HEK293 (cell line): Measurements from ENCODE around the gene ZNHIT1.

Experiments used
- CTCF ChIA-PET: fragments of 350-600 bp; formaldehyde crosslinking; extraction: SDS; loops from one replicate; lab custom pipeline; 2021; ENCODE audit warnings: antibody characterized with exemption; lab: Yijun Ruan, JAX
- POLR2A ChIA-PET: fragments of 300-600 bp; formaldehyde crosslinking; extraction: SDS; loops from one replicate; lab custom pipeline; 2020; ENCODE audit warnings: antibody characterized with exemption, inconsistent platforms; lab: Yijun Ruan, JAX
- H3K27ac ChIP-seq: fragments of 200-500 bp; sonication (Bioruptor generic); 2 replicates; pipeline ENCODE4 v1.5.1; 2014; ENCODE audit warnings: low read depth, low read length, control low read depth, inconsistent platforms; ENCODE audit errors: extremely low read depth
- H3K36me3 ChIP-seq, 2 experiments: fragments of 200-500 bp in 1 of 2; sonication (Bioruptor generic) in 1 of 2; 1 replicate in 1 of 2; 2 replicates in 1 of 2; pipeline ENCODE4 v1.5.1; 2014 to 2017; ENCODE audit warnings: inconsistent platforms in 2 of 2, low read length in 2 of 2; ENCODE audit not compliant: control insufficient read depth in 2 of 2, insufficient read depth in 1 of 2
- H3K4me1 ChIP-seq: fragments of 200-500 bp; sonication (Bioruptor generic); 2 replicates; pipeline ENCODE4 v1.5.1; 2014; ENCODE audit warnings: mild to moderate bottlenecking, low read length, inconsistent platforms; ENCODE audit not compliant: control insufficient read depth, insufficient read depth
- H3K4me3 ChIP-seq: 2 replicates; pipeline ENCODE4 v1.5.1; 2011; ENCODE audit warnings: low read depth, mild to moderate bottlenecking, control low read depth, low read length, moderate library complexity
- H3K9me3 ChIP-seq: fragments of 200-500 bp; sonication (Bioruptor generic); 2 replicates; pipeline ENCODE4 v1.5.1; 2014; ENCODE audit warnings: low read depth, low read length, inconsistent platforms; ENCODE audit not compliant: control insufficient read depth, insufficient read depth
- BCL11A ChIP-seq: fragments of 450-650 bp; formaldehyde crosslinking; IDR thresholded peaks from 2 replicates; pipeline ENCODE4 v1.5.1; 2016; ENCODE audit warnings: low read depth, missing biosample characterization, missing genetic modification characterization
- BCL11B ChIP-seq: fragments of 450-650 bp; formaldehyde crosslinking; IDR thresholded peaks from 2 replicates; pipeline ENCODE4 v1.5.1; 2016; ENCODE audit warnings: low read depth, missing biosample characterization, missing genetic modification characterization
- CTCF ChIP-seq: fragments of 450-650 bp; formaldehyde crosslinking; IDR thresholded peaks from 2 replicates; pipeline ENCODE4 v1.5.1; 2016; ENCODE audit warnings: missing biosample characterization, missing genetic modification characterization
- GLIS1 ChIP-seq: fragments of 450-650 bp; formaldehyde crosslinking; IDR thresholded peaks from 2 replicates; pipeline ENCODE4 v1.5.1; 2016; ENCODE audit warnings: missing biosample characterization, missing genetic modification characterization
- HOXD13 ChIP-seq: sonication (generic); formaldehyde crosslinking; IDR thresholded peaks from 2 replicates; pipeline ENCODE4 v1.8.0; 2022; ENCODE audit warnings: missing genetic modification reagents, borderline replicate concordance
- IKZF3 ChIP-seq: fragments of 450-650 bp; IDR thresholded peaks from 2 replicates; pipeline ENCODE4 v1.5.0; 2018; ENCODE audit warnings: missing biosample characterization, mild to moderate bottlenecking, missing genetic modification characterization, moderate library complexity
- INSM2 ChIP-seq: fragments of 450-650 bp; formaldehyde crosslinking; IDR thresholded peaks from 2 replicates; pipeline ENCODE4 v1.5.1; 2016; ENCODE audit warnings: missing biosample characterization, missing genetic modification characterization
- KLF16 ChIP-seq: fragments of 450-650 bp; formaldehyde crosslinking; IDR thresholded peaks from 2 replicates; pipeline ENCODE4 v1.5.1; 2017; ENCODE audit warnings: missing biosample characterization, missing genetic modification characterization
- KLF17 ChIP-seq: fragments of 450-650 bp; formaldehyde crosslinking; IDR thresholded peaks from 2 replicates; pipeline ENCODE4 v1.5.1; 2016; ENCODE audit warnings: missing biosample characterization, missing genetic modification characterization
- OSR2 ChIP-seq: fragments of 450-650 bp; formaldehyde crosslinking; IDR thresholded peaks from 2 replicates; pipeline ENCODE4 v1.5.1; 2016; ENCODE audit warnings: missing biosample characterization, missing genetic modification characterization
- OVOL3 ChIP-seq: fragments of 450-650 bp; formaldehyde crosslinking; IDR thresholded peaks from 2 replicates; pipeline ENCODE4 v1.5.1; 2016; ENCODE audit warnings: missing biosample characterization, missing genetic modification characterization
- REST ChIP-seq: fragments of 450-650 bp; formaldehyde crosslinking; IDR thresholded peaks from 2 replicates; pipeline ENCODE4 v1.5.1; 2016; ENCODE audit warnings: missing biosample characterization, missing genetic modification characterization
- SP2 ChIP-seq: fragments of 450-650 bp; formaldehyde crosslinking; IDR thresholded peaks from 2 replicates; pipeline ENCODE4 v1.5.1; 2016; ENCODE audit warnings: missing biosample characterization, missing genetic modification characterization
- ZEB2 ChIP-seq: fragments of 450-650 bp; formaldehyde crosslinking; IDR thresholded peaks from 2 replicates; pipeline ENCODE4 v1.5.1; 2016; ENCODE audit warnings: missing biosample characterization, missing genetic modification characterization
- ZNF10 ChIP-seq: fragments of 450-650 bp; formaldehyde crosslinking; IDR thresholded peaks from 2 replicates; pipeline ENCODE4 v1.5.1; 2017; ENCODE audit warnings: missing biosample characterization, missing genetic modification characterization
- ZNF146 ChIP-seq: fragments of 450-650 bp; formaldehyde crosslinking; IDR thresholded peaks from 2 replicates; pipeline ENCODE4 v1.5.1; 2016; ENCODE audit warnings: missing biosample characterization, missing genetic modification characterization
- ZNF280D ChIP-seq: fragments of 450-650 bp; formaldehyde crosslinking; IDR thresholded peaks from 2 replicates; pipeline ENCODE4 v1.5.1; 2016; ENCODE audit warnings: missing biosample characterization, missing genetic modification characterization
- ZNF423 ChIP-seq: fragments of 450-650 bp; formaldehyde crosslinking; IDR thresholded peaks from 2 replicates; pipeline ENCODE4 v1.5.1; 2016; ENCODE audit warnings: missing biosample characterization, missing genetic modification characterization
- ZNF501 ChIP-seq: fragments of 450-650 bp; formaldehyde crosslinking; IDR thresholded peaks from 2 replicates; pipeline ENCODE4 v1.5.1; 2016; ENCODE audit warnings: missing biosample characterization, missing genetic modification characterization
- ZNF521 ChIP-seq: fragments of 450-650 bp; formaldehyde crosslinking; IDR thresholded peaks from 2 replicates; pipeline ENCODE4 v1.5.1; 2017; ENCODE audit warnings: missing biosample characterization, mild to moderate bottlenecking, missing genetic modification characterization
- ZNF600 ChIP-seq: fragments of 450-650 bp; formaldehyde crosslinking; IDR thresholded peaks from 2 replicates; pipeline ENCODE4 v1.5.1; 2016; ENCODE audit warnings: missing biosample characterization, missing genetic modification characterization
- ZNF629 ChIP-seq: fragments of 450-650 bp; formaldehyde crosslinking; IDR thresholded peaks from 2 replicates; pipeline ENCODE4 v1.5.1; 2017; ENCODE audit warnings: missing biosample characterization, missing genetic modification characterization
- ZNF76 ChIP-seq: fragments of 450-650 bp; formaldehyde crosslinking; IDR thresholded peaks from 2 replicates; pipeline ENCODE4; 2016; ENCODE audit warnings: low read depth, missing biosample characterization, missing genetic modification characterization, borderline replicate concordance
- ZSCAN30 ChIP-seq: fragments of 450-650 bp; IDR thresholded peaks from 2 replicates; pipeline ENCODE4 v1.5.1; 2018; ENCODE audit warnings: missing biosample characterization, mild to moderate bottlenecking, missing genetic modification characterization, moderate library complexity

Gene ZNHIT1

GRCh38 chr7:101217388-101218235 lies at the start of gene ZNHIT1, which contains the start of gene PLOD3:
ZNHIT1 (plus strand) TSS chr7:101218165; CDS start chr7:101218196, 31 bp downstream.
PLOD3 (minus strand) TSS chr7:101217581; CDS start chr7:101217274, 307 bp downstream.
- Histone ChIP-seq H3K9me3 (no peaks in the 10 kb centered on the region), H3K27ac (peak within 1 kb of the TSS; percentile 65), H3K36me3 (peaks cover 3 to 12% of the 10 kb centered on the region in 2 experiments; a peak in 2 of 3 replicates), H3K4me3 (peak within 1 kb of the TSS; percentile 59), H3K4me1 (0 out of 2 replicates have a peak, but pooled peaks cover 3% of the 10 kb centered on the region)
- ChIA-PET POLR2A (interaction anchor here (0.5 to 2.7 kb wide), 23 partner anchors 9 to 631 kb away, joined by 3 to 23 read pairs (median 4); partner anchors contain the start of genes CLDN15, FBXO24, FIS1 and IFT22), CTCF (interaction anchor here (0.6 to 1.9 kb wide), 11 partner anchors 9 to 146 kb away, joined by 3 to 21 read pairs (median 4); partner anchors contain the start of gene FIS1)
- TF ChIP-seq ZNF600 (tag by site-specific recombination) (no peak), IKZF3 (peak; percentile 56; the same call in 1 of the 2 replicates), KLF17 (tag by site-specific recombination) (peak; percentile 21; the same call in 1 of the 2 replicates), BCL11A (tag by site-specific recombination) (0 out of 2 replicates have a peak, but pooled peaks have one; percentile 45), SP2 (tag by site-specific recombination) (peak; percentile 92), INSM2 (tag by site-specific recombination) (peak; percentile 47; the same call in 1 of the 2 replicates), OVOL3 (tag by site-specific recombination) (no peak), ZNF10 (tag by site-specific recombination) (0 out of 2 replicates have a peak, but pooled peaks have one; percentile 10), ZNF629 (tag by site-specific recombination) (peak; percentile 78), OSR2 (tag by site-specific recombination) (0 out of 2 replicates have a peak, but pooled peaks have one; percentile 8), ZNF521 (no peak), ZEB2 (tag by site-specific recombination) (peak; percentile 46; the same call in 1 of the 2 replicates), REST (tag by site-specific recombination) (peak; percentile 55; the same call in 1 of the 2 replicates), ZNF146 (tag by site-specific recombination) (no peak), GLIS1 (no peak), CTCF (tag by site-specific recombination) (peak; percentile 63; the same call in 1 of the 2 replicates), KLF16 (peak; percentile 82; the same call in 1 of the 2 replicates), HOXD13 (CRISPR knock-in tag) (no peak), ZNF423 (tag by site-specific recombination) (peak; percentile 5; the same call in 1 of the 2 replicates), ZNF76 (tag by site-specific recombination) (peak; percentile 80; the same call in 1 of the 2 replicates), ZNF280D (tag by site-specific recombination) (peak; percentile 65; the same call in 1 of the 2 replicates), BCL11B (tag by site-specific recombination) (no peak), ZNF501 (peak; percentile 69; the same call in 1 of the 2 replicates), ZSCAN30 (tag by site-specific recombination) (peak; percentile 36; the same call in 1 of the 2 replicates)
